NCI-H2081 treated with DMSO at 0.1 percent for 48 hours (cell line): ENCODE measurements around the gene ZNF213.
"Not testable (repeated sequence)": the region's sequence is repeated elsewhere in the genome, so short reads cannot be mapped to it uniquely, and the experiment has no call there.

Source experiments
- DNase-seq: peaks from one replicate; lab custom pipeline; 2025; lab: John Stamatoyannopoulos, UW

ZNF213 gene

DNA sequence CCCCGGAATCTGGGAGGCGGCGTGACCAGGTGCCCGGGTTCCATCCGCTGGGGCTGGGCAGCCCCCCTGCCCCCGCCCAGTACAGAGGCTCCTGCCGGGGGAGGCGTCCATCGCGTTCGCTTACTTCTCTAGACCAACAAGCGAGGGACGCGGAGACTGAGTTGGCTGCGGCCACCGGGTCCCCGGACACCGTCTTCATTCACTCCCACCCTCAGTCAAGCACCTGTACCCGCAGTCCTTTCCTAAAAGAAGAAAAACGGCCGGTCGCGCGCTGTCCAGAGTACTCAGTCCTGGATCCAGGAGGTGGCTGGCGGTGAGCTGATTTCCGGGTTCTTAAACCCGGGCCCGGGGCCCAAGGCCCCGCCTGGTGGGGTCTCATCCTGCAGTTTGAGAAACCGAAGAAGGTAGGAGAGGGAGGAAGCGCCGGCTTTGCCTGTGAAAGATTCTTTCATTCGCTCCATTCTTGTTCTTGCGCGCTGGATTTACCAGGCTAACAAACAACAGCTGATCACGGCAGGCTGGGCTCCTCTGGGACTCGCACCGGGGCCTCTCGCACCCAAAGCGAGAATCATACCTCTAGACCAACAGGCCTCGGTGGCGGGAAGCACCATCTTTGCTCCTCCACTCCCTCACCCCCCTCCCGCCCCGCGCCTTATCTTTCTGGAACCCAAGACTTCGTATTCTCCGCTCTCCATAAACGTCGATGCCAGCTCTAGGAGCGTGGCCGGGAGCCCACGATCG lies 35.8 kb downstream of the ZNF213 start:
- no peak for DNase-seq

DNA sequence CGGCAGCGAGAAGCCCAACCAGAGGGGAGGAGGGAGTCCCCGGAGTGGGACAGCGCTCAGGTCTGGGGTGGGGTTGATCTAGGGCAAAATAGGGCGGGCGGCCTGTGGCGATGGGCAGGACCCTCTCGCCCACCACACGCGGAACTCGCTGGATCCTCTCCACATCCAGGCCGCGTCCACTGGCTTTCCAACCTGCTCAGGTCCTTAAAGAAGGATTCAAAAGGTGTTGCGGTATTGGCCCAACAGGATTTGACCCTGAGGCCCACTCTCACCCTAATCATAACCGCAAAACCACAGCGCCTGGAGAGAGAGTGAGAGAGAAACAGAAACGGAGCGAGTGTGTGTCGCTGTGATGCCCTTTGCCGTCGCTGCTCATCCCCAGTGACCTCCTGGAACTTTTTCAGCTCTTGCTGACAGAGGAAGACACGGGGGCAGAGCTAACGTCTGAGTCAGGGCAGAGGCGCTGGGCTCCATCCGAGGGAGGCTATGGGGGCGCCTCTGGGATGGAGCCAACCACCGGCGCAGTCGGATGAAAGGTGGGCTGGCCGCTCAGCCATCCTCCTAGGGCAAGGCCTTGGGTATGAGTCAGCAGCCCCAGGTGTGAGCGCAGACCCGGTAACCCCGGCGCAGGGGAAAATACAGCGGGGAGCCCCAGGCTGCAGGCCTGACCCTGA lies 36.5 kb downstream of the ZNF213 start:
- DNase-seq = no peak

DNA sequence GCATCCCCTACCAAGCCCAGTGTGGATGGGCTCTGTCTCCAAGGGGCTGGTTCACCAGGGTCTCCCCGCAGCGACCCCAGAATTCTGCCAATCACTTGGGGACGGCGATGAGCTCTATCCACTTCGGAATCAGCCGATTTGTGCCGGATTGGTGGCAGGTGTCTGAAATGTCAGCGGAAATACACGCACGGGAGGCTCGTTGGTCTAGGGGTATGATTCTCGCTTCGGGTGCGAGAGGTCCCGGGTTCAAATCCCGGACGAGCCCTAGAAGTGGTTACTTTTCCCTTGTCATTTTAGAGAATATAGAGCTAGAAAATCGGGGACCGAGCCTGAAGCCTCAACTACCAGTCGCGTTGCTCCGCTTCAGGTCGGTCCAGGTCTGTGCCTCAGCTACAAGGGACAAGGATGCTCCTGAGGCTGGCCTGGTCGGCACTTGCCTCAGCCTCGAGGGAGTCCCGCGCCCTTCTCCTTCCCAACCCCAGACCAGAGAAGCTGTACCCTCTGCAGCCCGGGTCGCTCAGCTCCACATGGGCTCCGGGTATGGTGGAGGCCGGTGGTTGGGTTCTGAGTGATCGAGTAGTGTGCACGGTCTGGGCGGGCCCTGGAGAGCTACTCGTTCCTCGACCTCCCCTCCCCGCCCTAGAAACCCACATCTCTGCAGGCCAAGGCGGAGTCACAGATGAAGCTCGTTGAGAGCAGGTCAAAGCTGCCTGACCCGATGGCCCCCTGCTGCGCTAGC lies 37.2 kb downstream of the ZNF213 start:
- no peak for DNase-seq

DNA sequence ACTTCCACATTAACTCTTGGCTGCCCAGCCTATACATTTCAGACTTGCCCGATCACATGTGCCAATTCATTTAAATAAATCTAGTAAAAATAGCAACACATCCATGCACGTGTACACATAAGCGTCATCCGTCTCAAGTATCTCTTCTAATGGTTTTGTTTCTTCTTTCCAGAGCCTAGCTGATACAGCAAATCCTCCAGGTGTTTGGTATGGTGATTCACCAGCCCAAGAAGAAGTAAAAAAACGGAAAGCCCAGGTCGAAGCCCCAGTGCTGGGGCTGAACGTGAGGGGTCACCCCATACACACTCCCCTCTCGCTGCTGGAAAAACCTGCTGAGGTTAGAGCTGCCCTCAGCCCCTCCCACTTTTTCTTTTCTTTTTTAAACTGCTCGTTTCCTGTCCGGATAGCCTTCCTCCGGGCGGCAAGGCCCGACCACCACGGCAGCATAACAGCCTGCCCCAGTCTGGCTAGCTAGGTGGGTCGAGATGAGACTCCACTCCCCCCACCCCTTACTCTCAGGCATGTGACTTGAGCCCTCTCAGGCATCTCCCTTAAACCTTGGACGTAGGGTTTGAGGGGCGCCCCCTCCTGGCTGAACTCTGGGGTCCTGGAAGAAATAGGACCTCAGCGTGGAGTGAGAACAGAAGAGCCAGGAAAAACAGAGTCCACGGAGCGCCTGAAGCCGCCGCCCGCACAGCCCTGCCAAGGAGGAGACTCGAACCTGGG lies 39.2 kb downstream of the ZNF213 start:
- DNase-seq = no peak

DNA sequence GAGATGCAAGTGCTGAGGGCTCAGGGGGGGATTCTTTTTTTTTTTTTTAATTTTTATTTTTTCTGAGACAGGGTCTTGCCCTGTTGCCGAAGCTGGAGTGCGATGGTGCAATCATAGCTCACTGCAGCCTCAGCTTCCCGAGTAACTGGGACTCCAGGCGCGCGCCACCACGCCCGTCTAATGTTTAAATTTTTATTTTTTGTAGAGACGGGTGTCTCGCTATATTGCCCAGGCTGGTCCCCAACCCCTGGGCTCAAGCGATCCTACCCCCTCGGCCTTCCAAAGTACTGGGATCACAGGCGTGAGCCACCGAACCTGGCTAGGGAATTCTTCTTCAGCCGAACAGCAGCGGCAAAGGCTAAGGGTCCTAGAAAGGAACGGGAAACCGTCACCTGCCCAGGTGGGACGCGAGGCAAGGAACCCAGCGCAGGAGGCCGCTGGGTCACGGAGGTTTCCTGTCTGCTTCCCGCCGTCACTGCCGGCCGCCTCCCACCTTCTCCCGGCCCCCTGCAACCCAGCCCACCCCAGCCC lies 39.9 kb downstream of the ZNF213 start:
- DNase-seq = no peak

DNA sequence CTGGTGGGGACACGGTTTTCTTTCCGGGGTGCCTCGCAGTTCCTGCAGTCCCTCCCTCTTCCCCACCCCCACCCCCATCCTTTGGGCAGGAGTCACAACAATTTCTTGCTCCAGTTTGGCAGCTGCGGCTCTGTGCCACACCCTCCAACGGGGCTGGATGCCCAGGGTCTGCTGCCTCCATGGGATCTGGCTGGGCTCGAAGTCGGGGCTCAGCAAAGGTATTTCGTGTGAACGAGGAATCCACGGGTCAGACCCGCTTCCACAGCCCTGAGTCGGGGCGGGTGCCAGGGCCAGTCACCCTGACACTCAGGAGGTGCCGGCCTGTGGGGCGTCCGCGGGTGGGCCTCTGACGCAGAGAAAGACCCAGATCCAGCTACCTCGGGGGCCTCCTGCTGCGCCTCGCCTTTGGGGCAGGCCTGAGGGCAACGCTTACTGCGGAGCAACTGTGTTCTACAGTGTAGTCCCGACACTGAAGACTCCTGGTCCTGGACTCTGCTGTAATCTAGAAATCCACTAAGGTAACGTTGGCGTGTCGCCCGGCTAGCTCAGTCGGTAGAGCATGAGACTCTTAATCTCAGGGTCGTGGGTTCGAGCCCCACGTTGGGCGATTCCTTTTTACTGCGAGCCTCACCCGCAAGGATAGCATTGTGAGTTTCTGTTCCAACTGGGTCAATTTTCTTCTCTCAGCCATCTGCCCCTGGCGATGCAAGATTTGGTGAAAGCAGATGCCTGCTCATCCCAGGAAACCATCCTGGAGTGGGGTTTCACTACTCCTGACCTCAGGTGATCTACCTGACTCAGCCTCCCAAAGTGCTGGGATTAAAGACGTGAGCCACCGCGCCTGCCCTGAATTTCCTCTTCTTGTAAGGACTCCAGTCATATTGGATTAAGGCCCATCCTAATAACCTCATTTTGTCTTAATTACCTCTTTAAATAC lies 40.6 kb downstream of the ZNF213 start:
- no peak for DNase-seq

DNA sequence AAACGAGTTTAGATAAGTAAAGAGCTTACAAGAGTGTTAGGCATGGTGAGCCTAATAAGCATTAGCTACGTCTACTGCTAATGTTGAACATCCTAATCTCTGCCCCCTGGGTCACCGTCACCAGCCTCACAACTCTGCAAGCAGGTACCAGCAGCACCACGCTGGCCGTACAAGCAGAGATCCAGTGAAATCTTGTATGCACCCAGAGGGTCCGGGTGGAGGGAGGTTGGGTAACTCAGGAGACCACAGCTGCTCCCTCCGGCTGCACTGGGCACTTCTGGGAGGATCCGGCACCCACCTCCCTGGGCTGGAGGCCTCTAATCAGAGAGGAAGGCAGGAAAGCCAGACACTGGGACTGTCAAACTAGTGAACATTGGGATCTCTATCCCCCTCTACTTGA lies 44.8 kb downstream of the ZNF213 start:
- no peak for DNase-seq

DNA sequence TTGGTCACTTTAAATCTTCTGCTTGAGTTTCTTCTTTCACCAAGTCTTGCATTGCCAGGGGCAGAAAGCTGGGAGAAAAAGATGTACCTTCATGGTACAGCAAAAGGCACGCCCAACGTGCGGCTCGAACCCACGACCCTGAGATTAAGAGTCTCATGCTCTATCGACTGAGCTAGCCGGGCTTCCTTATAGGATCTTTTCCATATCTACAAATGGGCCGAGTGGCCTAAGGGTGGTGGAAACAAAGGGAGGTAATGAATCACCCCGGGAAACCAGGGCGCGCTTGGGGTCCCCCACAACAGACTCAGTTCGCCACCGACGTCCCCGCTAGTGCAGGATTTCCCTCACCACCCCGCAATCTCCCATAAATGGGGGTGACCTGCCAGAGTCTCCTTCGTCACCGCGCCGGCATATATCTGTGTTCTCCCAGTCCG lies 45.6 kb downstream of the ZNF213 start:
- no peak for DNase-seq

DNA sequence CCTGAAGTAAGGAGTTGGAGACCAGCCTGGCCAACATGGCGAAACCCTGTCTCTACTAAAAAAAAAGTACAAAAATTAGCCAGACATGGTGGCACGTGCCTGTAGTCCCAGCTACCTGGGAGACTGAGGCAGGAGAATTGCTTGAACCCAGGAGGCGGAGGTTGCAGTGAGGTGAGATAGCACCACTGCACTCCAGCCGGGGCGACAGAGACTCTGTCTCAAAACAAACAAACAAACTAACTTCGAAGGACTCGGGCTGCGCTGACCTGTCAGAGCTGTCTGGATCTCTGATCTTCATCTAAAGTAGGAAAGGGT lies 47.4 kb downstream of the ZNF213 start:
- not testable (repeated sequence) for DNase-seq

DNA sequence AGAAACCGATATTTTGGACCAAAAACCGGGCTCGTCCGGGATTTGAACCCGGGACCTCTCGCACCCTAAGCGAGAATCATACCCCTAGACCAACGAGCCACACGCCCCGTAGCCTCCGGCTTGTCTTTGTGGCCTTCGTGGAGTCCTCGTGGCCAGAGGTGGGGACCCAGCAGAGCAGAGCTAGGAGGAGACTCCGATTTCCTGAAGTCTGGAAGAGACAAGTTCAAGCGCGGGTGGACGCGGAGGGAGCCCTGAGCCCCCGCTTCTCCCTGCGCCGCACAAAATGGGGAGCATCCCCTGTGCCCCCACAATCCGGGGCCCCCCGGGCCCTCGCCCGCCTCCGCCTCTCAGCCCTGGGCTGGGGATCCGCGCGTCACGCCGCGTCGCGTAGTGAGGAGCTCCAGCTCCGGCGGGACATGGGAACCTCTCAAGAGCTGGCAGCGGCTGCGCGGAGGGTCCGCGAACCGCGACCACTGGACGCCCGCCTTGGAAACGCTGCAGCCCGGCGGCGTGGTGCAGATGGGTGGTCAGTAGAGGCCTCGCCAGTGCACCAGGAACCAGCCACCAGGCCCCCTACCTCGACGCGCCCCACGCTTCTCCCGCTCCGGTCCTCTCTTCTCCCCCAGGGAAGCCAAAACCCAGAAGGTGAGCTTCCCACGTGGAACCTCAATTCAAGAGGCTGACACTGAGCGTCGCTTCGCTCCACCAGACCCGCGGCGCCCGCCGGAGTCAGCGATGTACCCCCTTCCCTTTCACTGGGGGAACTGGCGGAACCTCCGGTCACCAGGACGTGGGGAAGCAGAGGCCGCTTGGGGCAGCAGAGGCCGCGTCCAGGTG lies 48.0 kb downstream of the ZNF213 start:
- no peak for DNase-seq

DNA sequence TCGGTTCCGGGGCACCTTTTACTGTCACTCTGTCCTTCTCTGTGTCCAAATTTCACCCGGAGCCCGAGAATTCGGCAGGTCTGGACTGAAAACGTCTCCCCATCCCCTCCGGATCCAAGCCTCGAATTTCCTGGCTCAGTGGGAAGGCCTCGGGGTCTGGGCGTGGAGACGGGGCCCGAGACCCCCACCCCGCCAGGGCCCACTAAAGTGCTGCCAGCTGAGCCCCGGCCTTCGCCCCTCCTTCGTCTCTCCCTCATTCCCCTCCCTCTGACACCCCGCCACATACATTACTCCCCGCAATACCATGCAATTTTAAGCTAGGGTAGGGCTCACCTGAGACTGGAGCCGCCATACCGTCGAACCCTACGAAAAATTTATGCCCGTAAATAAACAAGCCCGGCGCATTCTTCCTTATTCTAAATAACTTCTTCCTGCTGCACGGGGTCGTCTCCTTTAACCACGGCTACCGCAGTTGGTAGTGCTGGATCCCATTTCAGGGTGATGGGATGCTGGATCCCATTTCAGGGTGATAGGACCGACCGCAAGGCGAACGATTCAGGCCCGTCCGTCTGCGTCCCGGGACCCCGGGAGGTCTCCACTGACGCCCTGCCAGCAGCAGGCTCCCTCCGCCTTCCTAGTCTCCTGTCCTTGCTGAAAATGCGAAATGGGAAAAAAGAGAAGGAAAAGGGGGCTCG lies 48.8 kb downstream of the ZNF213 start:
- DNase-seq = no peak

DNA sequence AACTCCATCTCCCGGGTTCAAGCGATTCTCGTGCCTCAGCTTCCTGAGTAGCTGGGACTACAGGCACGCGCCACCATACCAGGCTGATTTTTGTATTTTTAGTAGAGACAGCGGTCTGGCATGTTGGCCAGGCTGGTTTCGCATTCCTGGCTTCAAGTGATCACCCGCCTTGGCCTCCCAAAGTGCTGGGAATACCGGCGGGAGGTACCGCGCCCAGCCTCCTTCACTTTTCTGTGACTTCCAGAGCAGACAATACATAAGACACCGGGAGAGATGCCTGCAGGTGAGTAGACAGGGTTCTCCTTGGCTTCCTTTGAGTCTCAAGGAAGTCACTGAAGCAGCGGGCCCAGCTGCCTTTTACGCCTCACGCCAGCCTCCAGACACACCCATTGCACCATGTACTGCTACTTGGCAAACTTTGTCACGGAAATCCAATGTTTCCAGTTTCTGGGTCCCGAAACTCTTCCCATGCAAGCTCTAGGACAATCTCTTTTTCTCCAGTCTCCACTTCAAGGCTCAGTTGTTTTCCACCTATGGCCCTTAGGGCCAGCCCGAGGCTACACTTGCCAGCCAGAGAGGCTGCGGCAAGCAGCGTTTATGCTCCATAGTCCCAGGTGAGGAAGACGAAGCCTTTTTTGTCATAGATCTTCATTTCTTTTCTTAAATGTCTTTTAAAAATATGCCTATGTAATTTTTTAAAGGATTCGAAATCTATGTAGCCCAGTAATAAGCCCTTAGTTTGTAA lies 52.3 kb downstream of the ZNF213 start:
- DNase-seq = no peak

DNA sequence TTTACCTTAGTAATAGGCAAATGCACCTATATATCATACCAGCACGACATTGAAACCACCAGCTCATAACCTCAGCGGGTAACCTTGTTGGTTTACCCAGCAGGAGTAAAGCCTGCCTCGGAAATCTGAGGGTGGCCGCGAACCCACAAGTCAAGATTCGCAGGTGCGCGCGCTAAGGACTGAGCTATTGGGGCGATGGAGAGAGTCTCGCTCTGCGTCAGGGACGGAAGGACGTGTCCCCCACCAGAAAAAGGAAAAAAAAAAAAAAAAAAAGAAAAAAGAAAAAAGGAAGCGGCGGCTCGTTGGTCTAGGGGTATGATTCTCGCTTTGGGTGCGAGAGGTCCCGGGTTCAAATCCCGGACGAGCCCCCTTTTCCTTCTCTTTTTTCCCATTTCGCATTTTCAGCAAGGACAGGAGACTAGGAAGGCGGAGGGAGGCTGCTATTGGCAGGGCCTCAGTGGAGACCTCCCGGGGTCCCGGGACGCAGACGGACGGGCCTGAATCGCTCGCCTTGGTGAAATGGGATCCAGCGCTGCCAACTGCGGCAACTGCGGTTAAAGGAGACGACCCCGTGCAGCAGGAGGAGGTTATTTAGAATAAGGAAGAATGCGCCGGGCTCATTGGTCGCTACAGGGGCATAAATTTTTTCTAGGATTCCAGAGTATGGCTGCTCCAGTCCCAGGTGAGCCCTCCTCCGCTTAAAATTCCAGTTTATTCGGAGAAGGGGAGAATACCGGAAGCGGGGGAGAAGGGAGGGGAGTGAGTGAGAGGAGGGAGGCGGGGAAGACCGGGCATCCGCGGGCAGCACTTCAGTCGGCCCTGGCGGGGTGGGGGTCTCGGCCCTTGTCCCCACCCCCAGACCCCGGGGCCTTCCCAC lies 53.2 kb downstream of the ZNF213 start, which contains the start of gene OR1F1:
Gene OR1F1 (plus strand): TSS at position 407 of the 877 bp plus-strand sequence.
- DNase-seq = peak; percentile 54

DNA sequence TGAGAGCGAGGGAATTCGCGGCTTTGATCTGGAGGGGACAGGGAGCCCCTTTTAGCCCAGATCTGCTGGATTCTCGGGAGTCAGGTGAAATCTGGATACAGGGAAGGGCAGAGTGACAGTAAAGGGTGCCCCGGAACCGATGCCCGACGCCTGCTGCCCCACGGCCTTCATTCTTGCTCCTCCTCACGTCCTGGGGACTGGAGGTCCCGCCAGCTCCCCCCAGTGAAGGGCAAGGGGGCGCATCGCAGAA lies 53.8 kb downstream of the ZNF213 start:
- DNase-seq = no peak

DNA sequence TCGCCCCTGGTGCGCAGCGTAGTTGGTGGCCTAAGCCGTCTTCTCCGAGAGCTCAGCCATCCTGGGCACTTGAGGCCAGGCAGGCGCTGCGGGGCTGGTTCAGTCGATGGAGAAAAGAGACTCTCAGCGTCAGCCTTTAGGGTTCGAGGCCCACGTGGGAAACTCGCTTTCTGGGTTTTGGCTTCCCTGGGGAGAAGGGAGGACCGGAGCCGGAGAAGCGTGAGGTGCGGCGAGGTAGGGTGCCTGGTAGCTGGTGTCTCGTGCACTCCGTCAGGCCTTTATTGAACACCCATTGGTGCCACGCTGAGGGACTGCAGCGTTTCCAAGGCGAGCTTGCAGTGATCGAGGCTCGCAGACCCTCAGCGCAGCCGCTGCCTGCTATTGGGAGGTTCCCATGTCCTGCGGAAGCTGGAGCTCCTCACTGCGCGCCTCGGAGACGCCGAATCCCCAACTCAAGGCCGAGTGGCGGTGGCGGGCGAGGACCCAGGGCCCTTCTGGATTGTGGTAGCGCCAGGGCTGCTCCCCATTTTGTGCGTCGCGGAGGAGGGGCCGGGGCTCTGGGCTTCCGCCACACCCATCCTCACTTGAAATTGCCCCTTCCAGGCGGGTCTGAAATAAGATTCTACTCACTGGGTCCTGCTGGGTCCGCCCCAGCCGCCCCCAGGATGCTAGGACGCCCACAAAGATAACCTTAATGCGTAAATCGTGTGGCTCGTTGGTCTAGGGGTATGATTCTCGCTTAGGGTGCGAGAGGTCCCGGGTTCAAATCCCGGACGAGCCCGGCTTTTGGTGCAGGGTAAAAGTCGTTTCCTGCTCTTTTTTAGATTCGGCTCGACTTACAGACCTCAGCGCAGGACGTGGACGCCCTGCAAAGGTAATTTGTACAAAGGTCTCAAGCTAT lies 54.3 kb downstream of the ZNF213 start:
- DNase-seq = no peak

DNA sequence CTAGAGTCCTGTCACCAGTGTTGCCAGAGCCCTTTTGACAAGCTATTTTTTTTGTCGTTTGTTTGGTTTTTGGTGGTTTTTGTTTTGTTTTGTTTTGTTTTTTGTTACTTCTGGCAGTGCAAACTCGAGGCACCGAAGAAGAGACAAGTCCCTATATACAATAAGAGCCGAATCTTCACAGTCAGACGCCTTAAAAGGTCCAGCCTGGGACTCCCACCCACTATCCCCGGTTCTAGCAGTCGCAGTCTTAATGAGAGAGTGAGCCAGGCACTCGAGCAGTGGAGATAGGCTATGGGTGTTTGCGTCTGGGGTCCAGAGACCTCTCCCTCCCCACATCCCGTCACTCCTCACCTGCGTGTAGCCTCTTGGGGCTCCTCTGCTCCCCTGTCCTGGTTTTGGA lies 55.0 kb downstream of the ZNF213 start:
- no peak for DNase-seq

DNA sequence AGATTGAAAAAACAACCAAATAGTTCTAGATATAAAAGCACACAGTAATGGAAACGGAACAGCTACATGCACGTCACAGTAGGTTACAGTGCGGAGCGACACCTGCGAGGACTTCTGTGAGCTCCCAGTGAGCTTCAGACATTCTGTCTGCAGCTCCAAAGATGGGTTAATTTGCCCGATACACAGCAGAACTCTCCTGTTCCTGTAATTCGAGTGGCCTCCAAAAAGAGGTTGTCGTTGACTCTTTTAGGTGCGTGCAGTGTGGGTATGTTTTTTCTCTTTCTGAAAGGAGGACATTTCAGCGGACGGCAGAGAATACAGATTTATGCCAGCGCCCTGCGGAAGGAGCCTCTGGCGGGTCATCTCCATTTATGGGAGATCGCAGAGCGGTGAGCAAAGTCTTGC lies 56.1 kb downstream of the ZNF213 start:
- no peak for DNase-seq
